Bone marrow (tissue), 2 donors: ENCODE measurements around the gene KRTAP10-4.

Experiments used
- DNase-seq, 2 donors: peaks; one replicate each; lab custom pipeline; 2025; lab: John Stamatoyannopoulos, UW

Gene KRTAP10-4

DNA sequence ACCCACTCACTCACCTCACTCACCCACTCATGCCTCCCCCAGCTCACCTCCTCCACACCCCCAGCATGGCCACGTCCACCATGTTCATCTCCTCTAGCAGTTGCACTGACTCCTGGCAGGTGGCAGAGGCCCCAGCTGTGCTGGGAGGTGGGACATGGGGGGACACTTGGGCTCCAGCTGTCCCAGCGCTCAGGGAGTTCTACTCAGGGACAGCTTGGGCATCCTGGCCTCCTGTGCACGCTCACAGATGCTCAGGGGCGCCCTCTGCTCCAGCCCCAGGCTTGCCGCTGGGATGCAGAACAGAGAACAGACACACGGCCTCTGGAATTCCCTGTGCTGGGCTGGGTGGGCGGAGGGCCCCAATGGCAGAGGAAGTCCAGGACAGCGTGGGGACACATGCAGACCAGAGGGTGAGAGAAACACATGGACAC, 43.6 kb downstream of the KRTAP10-4 start:
- no peak for DNase-seq

DNA sequence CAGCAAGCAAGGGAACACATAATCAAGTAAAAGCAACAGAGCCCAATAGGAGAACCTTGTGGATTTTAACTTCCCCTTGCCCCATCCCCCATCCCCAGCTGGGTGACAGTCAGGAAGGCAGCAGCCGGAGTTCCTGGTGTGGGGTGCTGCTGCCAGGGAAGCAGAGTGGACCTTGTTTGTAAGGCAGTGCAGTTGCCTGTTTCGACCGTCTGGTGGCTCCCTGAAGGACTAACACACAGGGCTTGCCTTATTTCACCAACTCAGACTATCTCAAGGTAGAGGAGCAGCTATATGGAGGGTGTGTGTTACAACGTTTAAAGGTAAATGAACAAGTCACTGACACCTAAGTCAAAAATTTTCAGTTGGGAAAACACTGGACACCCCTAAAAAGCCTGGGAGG, 45.0 kb downstream of the KRTAP10-4 start:
- DNase-seq = no peak

DNA sequence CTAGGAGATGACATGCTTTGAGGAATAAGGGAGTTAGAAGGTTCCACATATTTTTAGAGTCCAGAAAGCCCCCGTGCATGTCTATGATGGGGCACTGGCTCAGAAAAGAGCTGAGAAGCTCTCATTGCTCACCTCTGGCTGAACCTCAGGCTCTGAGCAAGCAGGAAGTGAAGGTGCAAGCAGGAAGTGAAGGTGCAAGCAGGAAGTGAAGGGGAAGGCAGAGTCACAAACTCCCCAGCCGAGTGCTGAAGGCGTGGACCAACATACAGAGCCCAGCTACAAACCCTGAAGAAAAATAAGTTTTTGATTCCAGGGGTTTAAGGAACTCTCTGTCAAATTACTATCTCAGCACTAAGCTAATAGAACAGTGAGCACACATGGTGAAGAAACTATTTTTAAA, 45.4 kb downstream of the KRTAP10-4 start:
- no peak for DNase-seq

DNA sequence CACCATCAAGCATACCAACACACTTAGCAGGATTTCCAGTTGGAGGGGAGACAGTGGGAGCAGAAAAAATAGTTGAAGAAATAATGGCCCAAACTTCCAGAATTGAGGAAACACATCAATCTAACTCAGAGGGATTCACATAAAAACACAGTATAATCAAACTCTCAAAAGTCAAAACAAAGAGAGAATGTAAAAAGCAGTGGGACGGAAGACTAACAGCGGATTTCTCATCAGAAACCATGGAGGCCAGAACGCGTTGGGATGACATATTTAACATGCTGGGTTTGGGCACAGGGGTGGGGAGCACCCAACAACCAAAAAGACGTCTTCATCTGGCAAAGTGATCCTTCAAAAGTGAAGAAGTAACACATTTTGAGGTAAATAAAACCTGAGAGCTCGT, 46.4 kb downstream of the KRTAP10-4 start:
- no peak for DNase-seq

DNA sequence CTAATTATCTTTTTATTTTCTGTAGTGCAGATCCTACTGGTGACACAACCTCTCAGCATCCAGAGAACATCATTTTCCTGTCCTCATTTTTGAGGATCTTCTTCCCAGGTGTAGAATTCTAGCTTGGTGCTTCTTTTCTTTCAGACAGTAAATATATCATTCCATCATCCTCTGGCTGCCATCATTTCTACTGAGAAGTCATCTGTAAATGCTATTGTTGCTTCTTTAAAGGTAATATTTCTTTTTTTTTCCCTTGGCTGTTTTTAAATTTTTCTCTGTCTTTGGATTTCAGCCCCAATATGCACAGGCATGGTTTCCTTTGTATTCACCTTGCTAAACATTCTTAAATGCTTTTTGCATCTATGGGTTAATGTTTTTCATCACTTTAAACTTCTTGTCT, 50.0 kb downstream of the KRTAP10-4 start:
- DNase-seq = no peak
